IMR-90 (cell line): Measurements from ENCODE around the gene HASPIN. TPM values are rescaled to one million over a fixed set of nuclear protein-coding genes. Genes with fewer than 3 reads are reported as not detected.

Source experiments
- ATAC-seq: fragments of 200-7000 bp; cut with Tn5 transposase; 2 replicates; pipeline ENCODE4 v1.9.1; 2020; ENCODE audit warnings: low read depth, mild to moderate bottlenecking, moderate library complexity
- BruUV-seq: library from RNA; stranded (reverse); fragments of 400-500 nt; replicated peaks from 2 replicates; lab custom pipeline; 2021; lab: Mats Ljungman, UMichigan
- CTCF ChIA-PET: fragments of 300-600 bp; formaldehyde crosslinking; extraction: SDS; loops from one replicate; lab custom pipeline; 2021; ENCODE audit warnings: antibody characterized with exemption; lab: Yijun Ruan, JAX
- POLR2A ChIA-PET: fragments of 300-600 bp; sonication (Branson Sonifier 250); formaldehyde crosslinking; loops from one replicate; lab custom pipeline; 2022; ENCODE audit warnings: antibody characterized with exemption; ENCODE audit not compliant: unreplicated experiment; lab: Charles Lee
- DNase-seq: peaks from one replicate; pipeline ENCODE4 v3.0.0; 2013
- H2AFZ ChIP-seq: replicated peaks from 2 replicates; pipeline ENCODE3; 2013; ENCODE audit warnings: low read length, mild to moderate bottlenecking; ENCODE audit not compliant: poor library complexity
- H2AK5ac ChIP-seq: 2 replicates; pipeline ENCODE4 v1.6.1; 2013; ENCODE audit warnings: low read depth, low read length, inconsistent platforms
- H2AK9ac ChIP-seq: replicated peaks from 2 replicates; pipeline ENCODE3; 2013; ENCODE audit warnings: mild to moderate bottlenecking, low read depth, low read length, moderate library complexity; ENCODE audit not compliant: poor library complexity
- H2BK120ac ChIP-seq: 2 replicates; pipeline ENCODE4 v1.6.1; 2013; ENCODE audit warnings: low read depth, low read length, inconsistent platforms
- H2BK15ac ChIP-seq: 3 replicates; pipeline ENCODE4 v1.6.1; 2013; ENCODE audit warnings: low read depth, low read length, inconsistent platforms
- H2BK20ac ChIP-seq: 2 replicates; pipeline ENCODE4 v1.6.1; 2013; ENCODE audit warnings: low read depth, mild to moderate bottlenecking, inconsistent platforms, low read length, moderate library complexity
- H2BK5ac ChIP-seq: 2 replicates; pipeline ENCODE4 v1.6.1; 2013; ENCODE audit warnings: mild to moderate bottlenecking, low read depth, low read length, inconsistent platforms; ENCODE audit not compliant: poor library complexity, severe bottlenecking
- H3K14ac ChIP-seq: replicated peaks from 2 replicates; pipeline ENCODE4 v1.6.1; 2013; ENCODE audit warnings: low read depth, low read length, inconsistent platforms
- H3K18ac ChIP-seq: 2 replicates; pipeline ENCODE4 v1.6.1; 2013; ENCODE audit warnings: low read depth, low read length, control low read depth
- H3K23ac ChIP-seq: 2 replicates; pipeline ENCODE4 v1.6.1; 2013; ENCODE audit warnings: low read depth, low read length, inconsistent platforms
- H3K27ac ChIP-seq: 2 replicates; pipeline ENCODE4 v1.5.1; 2013; ENCODE audit warnings: mild to moderate bottlenecking, control low read depth, low read length; ENCODE audit not compliant: insufficient read depth
- H3K27me3 ChIP-seq: 2 replicates; pipeline ENCODE4 v1.6.1; 2013; ENCODE audit warnings: low read length; ENCODE audit not compliant: control insufficient read depth, insufficient read depth
- H3K36me3 ChIP-seq: 2 replicates; pipeline ENCODE4 v1.6.1; 2013; ENCODE audit warnings: low read length, mixed read lengths; ENCODE audit not compliant: control insufficient read depth, insufficient read depth
- H3K4ac ChIP-seq: 2 replicates; pipeline ENCODE4 v1.6.1; 2013; ENCODE audit warnings: low read depth, low read length, inconsistent platforms
- H3K4me1 ChIP-seq: 2 replicates; pipeline ENCODE4 v1.6.1; 2013; ENCODE audit warnings: low read length, mixed read lengths; ENCODE audit not compliant: control insufficient read depth, insufficient read depth
- H3K4me2 ChIP-seq: 2 replicates; pipeline ENCODE4 v1.6.1; 2013; ENCODE audit warnings: low read depth, mild to moderate bottlenecking, control low read depth, low read length, moderate library complexity
- H3K4me3 ChIP-seq: 2 replicates; pipeline ENCODE4 v1.5.1; 2013; ENCODE audit warnings: low read depth, mild to moderate bottlenecking, control low read depth, low read length, moderate library complexity; ENCODE audit not compliant: insufficient read depth
- H3K56ac ChIP-seq: 2 replicates; pipeline ENCODE4 v1.6.1; 2013; ENCODE audit warnings: low read length, inconsistent platforms; ENCODE audit not compliant: insufficient read depth; ENCODE audit errors: extremely low read depth
- H3K79me1 ChIP-seq, 2 experiments: 2 replicates each; pipeline ENCODE4 v1.6.1; 2013; ENCODE audit warnings: low read length in 2 of 2, inconsistent platforms in 1 of 2, low read depth in 1 of 2
- H3K9ac ChIP-seq: 2 replicates; pipeline ENCODE4 v1.6.1; 2013; ENCODE audit warnings: low read depth, low read length, control low read depth
- H3K9me1 ChIP-seq: 2 replicates; pipeline ENCODE4 v1.6.1; 2013; ENCODE audit warnings: low read length, inconsistent platforms; ENCODE audit not compliant: insufficient read depth
- H3K9me3 ChIP-seq: 2 replicates; pipeline ENCODE4 v1.6.1; 2013; ENCODE audit warnings: low read length; ENCODE audit not compliant: control insufficient read depth, insufficient read depth
- H4K20me1 ChIP-seq: 2 replicates; pipeline ENCODE4 v1.6.1; 2013; ENCODE audit warnings: low read length, inconsistent platforms; ENCODE audit not compliant: insufficient read depth
- H4K5ac ChIP-seq: 2 replicates; pipeline ENCODE4 v1.6.1; 2013; ENCODE audit warnings: mild to moderate bottlenecking, low read depth, low read length, control low read depth
- H4K8ac ChIP-seq, 2 experiments: 2 replicates each; pipeline ENCODE4 v1.6.1; 2013; ENCODE audit warnings: low read depth in 2 of 2, low read length in 2 of 2, control low read depth in 1 of 2, inconsistent platforms in 1 of 2
- H4K91ac ChIP-seq: 2 replicates; pipeline ENCODE4 v1.6.1; 2013; ENCODE audit warnings: low read depth, low read length, inconsistent platforms; ENCODE audit not compliant: insufficient read depth
- BHLHE40 ChIP-seq: fragments of 150-350 bp; IDR thresholded peaks from 2 replicates; pipeline ENCODE4 v1.6.1; 2016; ENCODE audit warnings: mild to moderate bottlenecking, low read depth, low read length
- CEBPB ChIP-seq: IDR thresholded peaks from 2 replicates; pipeline ENCODE4 v1.6.1; 2012; ENCODE audit warnings: low read depth, low read length, improper control_type of control experiment
- CHD1 ChIP-seq: IDR thresholded peaks from 2 replicates; pipeline ENCODE4 v1.6.1; 2012; ENCODE audit warnings: low read depth, low read length, improper control_type of control experiment
- CTCF ChIP-seq: conservative IDR thresholded peaks from 2 replicates; pipeline ENCODE4 v1.5.1; 2012; ENCODE audit warnings: mild to moderate bottlenecking, low read depth, low read length, improper control_type of control experiment
- ELK1 ChIP-seq: fragments of 150-350 bp; IDR thresholded peaks from 2 replicates; pipeline ENCODE4 v1.6.1; 2016; ENCODE audit warnings: low read depth, mild to moderate bottlenecking, low read length, moderate library complexity, borderline replicate concordance
- FOS ChIP-seq: fragments of 150-350 bp; IDR thresholded peaks from 2 replicates; pipeline ENCODE4 v1.6.1; 2016; ENCODE audit warnings: low read depth, low read length
- MAFK ChIP-seq: IDR thresholded peaks from 2 replicates; pipeline ENCODE4 v1.6.1; 2012; ENCODE audit warnings: low read depth, low read length, improper control_type of control experiment
- MAZ ChIP-seq: IDR thresholded peaks from 2 replicates; pipeline ENCODE4 v1.6.1; 2012; ENCODE audit warnings: low read depth, mild to moderate bottlenecking, low read length, improper control_type of control experiment, moderate library complexity, borderline replicate concordance
- MXI1 ChIP-seq: IDR thresholded peaks from 2 replicates; pipeline ENCODE4 v1.6.1; 2012; ENCODE audit warnings: low read depth, mild to moderate bottlenecking, low read length, moderate library complexity, borderline replicate concordance
- NFE2L2 ChIP-seq: fragments of 150-350 bp; IDR thresholded peaks from 2 replicates; pipeline ENCODE4 v1.6.1; 2016; ENCODE audit warnings: low read depth, mild to moderate bottlenecking, low read length
- POLR2A ChIP-seq: IDR thresholded peaks from 2 replicates; pipeline ENCODE4 v1.6.1; 2012; ENCODE audit warnings: mild to moderate bottlenecking, low read depth, low read length
- RCOR1 ChIP-seq: IDR thresholded peaks from 2 replicates; pipeline ENCODE4 v1.6.1; 2012; ENCODE audit warnings: mild to moderate bottlenecking, low read length, improper control_type of control experiment; ENCODE audit not compliant: insufficient replicate concordance
- RFX5 ChIP-seq: IDR thresholded peaks from 2 replicates; pipeline ENCODE4 v1.8.0; 2012; ENCODE audit warnings: low read depth, mild to moderate bottlenecking, low read length, moderate library complexity
- SMC3 ChIP-seq: fragments of 150-350 bp; IDR thresholded peaks from 2 replicates; pipeline ENCODE4 v1.6.1; 2016; ENCODE audit warnings: low read depth, mild to moderate bottlenecking, antibody characterized with exemption, low read length, moderate library complexity
- WGBS, 2 experiments: methylation state at CpG; one replicate each; pipeline versions ENCODE4 v1.1.5 to v1.1.7; 2013; ENCODE audit warnings: missing lambda C conversion rate in 2 of 2; ENCODE audit not compliant: insufficient read length in 1 of 2; ENCODE audit errors: extremely low coverage in 2 of 2; 5-methylcytosine and 5-hydroxymethylcytosine counted together
- dilution Hi-C: fragments of 300-500 bp; cut with HindIII; formaldehyde crosslinking; loops from one replicate; pipeline ENCODE4 v1.14.3; 2018; ENCODE audit warnings: low sequenced_read_pairs; ENCODE audit not compliant: unreplicated experiment
- in situ Hi-C: fragments of 300-500 bp; cut with MboI; formaldehyde crosslinking; loops from 3 replicates; pipeline ENCODE4 v1.14.3; 2019; ENCODE audit warnings: low sequenced_read_pairs, inconsistent platforms, mixed read lengths
- intact Hi-C: fragments of 100-400 bp; cut with micrococcal nuclease; formaldehyde crosslinking; loops from 2 replicates; pipeline ENCODE4 v1.10.0; 2022
- polyA plus RNA-seq, 3 experiments: library from polyadenylated mRNA; depleted of rRNA; stranded (reverse); fragments of >200 nt; gene quantifications; 2 replicates each; pipeline ENCODE4 v1.2.3, GENCODE V29; 2012; ENCODE audit warnings: low replicate concordance in 1 of 3
- total RNA-seq: library from RNA; depleted of rRNA; stranded (reverse); fragments of >200 nt; gene quantifications from 2 replicates; pipeline ENCODE4 v1.2.3, GENCODE V29; 2012
- TF ChIP-seq, protein P1 (sequence below): fragments of 150-350 bp; IDR thresholded peaks from 2 replicates; pipeline ENCODE4 v1.6.1; 2017; ENCODE audit warnings: mild to moderate bottlenecking, antibody characterized with exemption, low read length, low read depth

The HASPIN gene
- total and polyA plus RNA-seq, 2 of the 4 experiments (the other 2 are of a cell fraction): 2.2 to 4.3 TPM

DNA sequence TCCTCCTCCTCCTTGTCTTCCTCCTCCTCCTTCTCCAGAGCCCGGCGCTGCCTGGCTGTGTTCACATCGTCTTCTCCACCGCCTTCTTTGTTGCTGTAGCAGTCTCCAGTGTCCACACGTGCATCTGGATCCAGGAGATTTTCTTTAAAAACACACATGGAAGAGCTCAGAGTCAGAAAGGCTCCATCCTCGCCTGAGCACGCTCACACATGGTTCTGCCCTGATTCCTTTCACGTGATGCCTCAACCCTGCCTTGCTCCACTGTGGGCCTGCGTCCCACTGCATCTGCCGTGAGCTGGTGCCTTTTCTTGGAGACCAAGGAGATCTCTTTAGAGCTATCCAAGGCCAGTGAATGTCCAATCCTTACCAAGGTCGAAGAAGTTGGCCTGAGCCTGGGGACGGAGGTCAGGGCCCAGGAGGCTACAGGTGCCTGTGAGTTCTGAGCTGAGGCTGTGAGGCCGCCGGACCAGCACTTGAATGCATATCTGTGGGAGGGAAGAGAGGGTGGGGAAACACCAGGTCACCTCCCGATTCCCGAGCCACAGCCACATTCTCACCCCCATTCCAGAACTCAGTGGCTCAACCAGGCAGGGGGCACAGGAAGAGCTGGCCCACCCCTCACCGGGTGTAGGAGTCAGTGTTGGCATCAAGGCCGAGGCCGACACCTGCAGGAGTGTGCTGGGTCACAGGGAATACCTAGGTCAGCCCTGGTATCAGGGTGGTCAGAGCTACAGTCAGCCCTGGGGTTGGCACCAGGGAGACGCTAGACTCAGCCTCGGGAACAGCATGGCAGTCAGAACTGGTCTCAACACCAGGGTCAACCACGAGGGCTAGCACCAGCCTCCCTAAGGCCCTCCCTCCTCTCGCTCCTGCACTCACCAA lies 37.6 kb downstream of the HASPIN start:
- BruUV-seq: no TSS peak
- no peak for DNase-seq
- no peak overlapping the region for H4K91ac ChIP-seq
- H4K8ac ChIP-seq: no peak overlapping the region
- in situ Hi-C loops: no loop called here
- H4K5ac ChIP-seq: no peak overlapping the region
- no peak overlapping the region for H3K4ac ChIP-seq
- H3K27me3 ChIP-seq: peaks cover 20% of the 10 kb centered on the region
- H3K9me3 ChIP-seq: peaks cover 11% of the 10 kb centered on the region
- no peak overlapping the region for H3K56ac ChIP-seq
- H2AK5ac ChIP-seq: no peak overlapping the region
- H3K27ac ChIP-seq: no peak overlapping the region
- no peak overlapping the region for H3K9ac ChIP-seq
- dilution Hi-C loops: no loop called here
- no peak overlapping the region for H3K14ac ChIP-seq
- H2AFZ ChIP-seq: no peak overlapping the region
- no peak overlapping the region for H3K4me3 ChIP-seq
- intact Hi-C loops: no loop called here
- H3K18ac ChIP-seq: no peak overlapping the region
- WGBS, 2 experiments: 75% methylated on average over 10 of the region's 23 CpGs; no CpG with 5 or more reads in 1 of the 2 experiments
- no peaks in the 10 kb centered on the region for H4K20me1 ChIP-seq
- H3K4me1 ChIP-seq: no peaks in the 10 kb centered on the region
- ChIA-PET CTCF (interaction anchor here (0.7 kb wide), 1 partner anchor 21 kb away, joined by 3 read pairs; no protein-coding TSS in a partner anchor), POLR2A (no interaction called here)
- no peaks in the 10 kb centered on the region for H3K36me3 ChIP-seq
- peak overlapping the region; percentile 37 for H2AK9ac ChIP-seq
- H3K23ac ChIP-seq: no peak overlapping the region
- H2BK120ac ChIP-seq: no peak overlapping the region
- H3K4me2 ChIP-seq: no peak overlapping the region
- no peak overlapping the region for H2BK15ac ChIP-seq
- H3K79me1 ChIP-seq: no peaks in the 10 kb centered on the region
- no peak overlapping the region for H2BK20ac ChIP-seq
- ATAC-seq: no peak
- H3K9me1 ChIP-seq: no peaks in the 10 kb centered on the region
- no peak overlapping the region for H2BK5ac ChIP-seq
- TF ChIP-seq CHD1: no peak
- no peak for TF ChIP-seq POLR2A
- TF ChIP-seq FOS: no peak
- TF ChIP-seq ELK1: no peak
- TF ChIP-seq SMC3: no peak
- TF ChIP-seq MAZ: no peak
- no peak for TF ChIP-seq MAFK
- TF ChIP-seq, protein P1, sequence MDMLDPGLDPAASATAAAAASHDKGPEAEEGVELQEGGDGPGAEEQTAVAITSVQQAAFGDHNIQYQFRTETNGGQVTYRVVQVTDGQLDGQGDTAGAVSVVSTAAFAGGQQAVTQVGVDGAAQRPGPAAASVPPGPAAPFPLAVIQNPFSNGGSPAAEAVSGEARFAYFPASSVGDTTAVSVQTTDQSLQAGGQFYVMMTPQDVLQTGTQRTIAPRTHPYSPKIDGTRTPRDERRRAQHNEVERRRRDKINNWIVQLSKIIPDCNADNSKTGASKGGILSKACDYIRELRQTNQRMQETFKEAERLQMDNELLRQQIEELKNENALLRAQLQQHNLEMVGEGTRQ: no peak
- no peak for TF ChIP-seq CEBPB
- no peak for TF ChIP-seq RFX5
- no peak for TF ChIP-seq NFE2L2
- TF ChIP-seq MXI1: no peak
- TF ChIP-seq CTCF: no peak
- no peak for TF ChIP-seq RCOR1
- no peak for TF ChIP-seq BHLHE40
